ENCODE results near the gene UBL3.

The UBL3 gene

GRCh38 chr13:29800687-29801086 is 49.7 kb downstream of the UBL3 start:
- no peak for TF ChIP-seq CTCF (IDR thresholded peaks at IDR 0.05)

- TF ChIP-seq CTCF (IDR thresholded peaks at IDR 0.05), result no peak
Observed at GRCh38 chr13:29799041-29799440, 51.4 kb downstream of the UBL3 start.

- no peak for TF ChIP-seq CTCF (IDR thresholded peaks at IDR 0.05)
Observed at GRCh38 chr13:29791997-29792780, 58.2 kb downstream of the UBL3 start.

- TF ChIP-seq CTCF (IDR thresholded peaks at IDR 0.05), result no peak
Observed at GRCh38 chr13:29791508-29791907, 58.9 kb downstream of the UBL3 start.

- TF ChIP-seq CTCF (IDR thresholded peaks at IDR 0.05), result no peak
Observed at GRCh38 chr13:29786698-29787097, 63.7 kb downstream of the UBL3 start.

GRCh38 chr13:29785978-29786377 is 64.4 kb downstream of the UBL3 start:
- no peak for TF ChIP-seq CTCF (IDR thresholded peaks at IDR 0.05)

GRCh38 chr13:29782798-29783197 is 67.6 kb downstream of the UBL3 start:
- no peak for TF ChIP-seq CTCF (IDR thresholded peaks at IDR 0.05)

- TF ChIP-seq CTCF (IDR thresholded peaks at IDR 0.05), result no peak
Observed at GRCh38 chr13:29774830-29775229, 75.6 kb downstream of the UBL3 start.

Measured in LNCAP (cell line).